ENCODE results near the gene P2RY2. TPM values are rescaled to one million over a fixed set of nuclear protein-coding genes. Genes with fewer than 3 reads are reported as not detected.

Gene P2RY2
- total RNA-seq, 4 donors from 2014 or later, result 0.17 to 0.57 TPM; not detected in 2

DNA sequence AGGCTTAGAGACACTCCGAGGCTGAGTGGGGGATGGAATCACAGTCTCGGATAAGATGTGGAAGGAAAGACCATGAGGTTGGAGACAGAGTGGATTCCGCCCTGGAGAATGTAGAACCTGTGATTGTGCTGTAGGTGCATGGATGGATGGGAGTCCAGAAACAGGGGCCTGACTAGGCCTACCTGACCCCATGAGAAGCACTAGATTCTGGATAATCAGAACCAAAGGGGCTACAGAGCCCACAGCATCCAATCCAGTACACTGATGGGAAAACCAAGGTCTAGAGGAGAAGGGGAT, 43.6 kb upstream of the P2RY2 start:
- TF ChIP-seq, protein P1, sequence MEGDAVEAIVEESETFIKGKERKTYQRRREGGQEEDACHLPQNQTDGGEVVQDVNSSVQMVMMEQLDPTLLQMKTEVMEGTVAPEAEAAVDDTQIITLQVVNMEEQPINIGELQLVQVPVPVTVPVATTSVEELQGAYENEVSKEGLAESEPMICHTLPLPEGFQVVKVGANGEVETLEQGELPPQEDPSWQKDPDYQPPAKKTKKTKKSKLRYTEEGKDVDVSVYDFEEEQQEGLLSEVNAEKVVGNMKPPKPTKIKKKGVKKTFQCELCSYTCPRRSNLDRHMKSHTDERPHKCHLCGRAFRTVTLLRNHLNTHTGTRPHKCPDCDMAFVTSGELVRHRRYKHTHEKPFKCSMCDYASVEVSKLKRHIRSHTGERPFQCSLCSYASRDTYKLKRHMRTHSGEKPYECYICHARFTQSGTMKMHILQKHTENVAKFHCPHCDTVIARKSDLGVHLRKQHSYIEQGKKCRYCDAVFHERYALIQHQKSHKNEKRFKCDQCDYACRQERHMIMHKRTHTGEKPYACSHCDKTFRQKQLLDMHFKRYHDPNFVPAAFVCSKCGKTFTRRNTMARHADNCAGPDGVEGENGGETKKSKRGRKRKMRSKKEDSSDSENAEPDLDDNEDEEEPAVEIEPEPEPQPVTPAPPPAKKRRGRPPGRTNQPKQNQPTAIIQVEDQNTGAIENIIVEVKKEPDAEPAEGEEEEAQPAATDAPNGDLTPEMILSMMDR (IDR thresholded peaks at IDR 0.05; ENCODE audit: low read depth), result no peak

DNA sequence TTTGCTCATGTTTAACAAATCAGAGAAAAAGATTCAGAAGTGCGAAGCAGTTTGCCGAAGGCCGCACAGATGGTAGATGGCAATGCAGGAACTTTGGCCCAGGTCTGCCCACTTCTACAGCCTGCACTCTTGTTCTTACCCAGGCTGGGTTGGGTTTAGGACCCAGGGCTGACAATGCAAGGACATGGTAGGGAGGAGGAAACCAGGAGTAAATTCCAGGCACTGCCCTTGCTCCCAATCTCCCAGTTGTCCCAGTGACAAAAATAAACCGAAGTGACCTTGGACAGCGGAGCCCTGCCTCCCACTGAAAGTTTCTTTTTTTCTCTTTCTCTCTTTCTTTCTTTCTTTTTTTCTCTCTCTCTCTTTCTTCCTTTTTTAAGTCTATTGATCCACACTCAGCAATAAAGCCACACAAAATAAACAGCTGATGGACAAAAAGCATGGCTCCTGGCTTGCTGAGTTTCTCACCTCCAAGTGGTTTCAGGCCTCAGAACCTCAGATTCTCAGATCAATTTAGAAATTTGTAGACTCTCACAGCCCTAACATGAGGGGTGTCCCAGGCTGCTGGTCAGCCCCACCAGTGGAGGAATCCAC, 42.4 kb upstream of the P2RY2 start:
- TF ChIP-seq, protein P1 (IDR thresholded peaks at IDR 0.05; ENCODE audit: low read depth), result no peak

DNA sequence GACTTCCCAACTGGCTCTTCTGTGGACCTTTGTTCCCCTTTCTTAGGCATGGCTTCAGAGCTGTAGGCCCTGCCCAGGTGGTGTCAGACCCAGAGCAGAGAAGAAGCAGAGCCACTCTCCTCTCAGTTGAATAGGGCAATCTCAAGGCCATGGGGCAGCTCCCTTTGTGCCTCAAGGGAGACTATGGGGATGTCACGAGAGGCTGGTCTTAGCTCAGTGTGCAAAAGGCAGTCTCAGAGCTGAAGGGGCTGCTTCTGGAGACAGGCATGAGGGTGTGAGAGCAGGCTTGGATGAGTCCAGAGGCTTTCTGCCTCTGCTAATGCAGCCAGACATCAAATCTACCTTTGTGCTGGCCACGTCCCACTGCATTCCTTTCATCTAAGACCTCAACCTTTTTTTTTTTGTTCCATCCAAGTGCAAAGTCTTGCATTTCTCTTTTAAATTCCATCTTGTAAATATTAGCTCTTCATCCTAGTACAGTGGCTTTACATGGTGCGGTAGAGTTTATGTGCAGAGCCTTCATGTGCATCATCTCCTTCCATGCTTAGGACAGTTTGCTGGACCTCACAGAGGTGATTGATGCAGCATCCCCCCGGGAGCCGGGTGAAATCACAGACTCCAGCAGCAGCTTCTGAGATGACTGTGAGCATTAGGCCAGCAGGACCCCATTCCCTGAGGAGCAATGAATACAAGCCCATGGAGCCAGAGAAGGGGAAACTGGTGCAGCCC, 41.8 kb upstream of the P2RY2 start:
- TF ChIP-seq, protein P1 (IDR thresholded peaks at IDR 0.05; ENCODE audit: low read depth), result no peak

DNA sequence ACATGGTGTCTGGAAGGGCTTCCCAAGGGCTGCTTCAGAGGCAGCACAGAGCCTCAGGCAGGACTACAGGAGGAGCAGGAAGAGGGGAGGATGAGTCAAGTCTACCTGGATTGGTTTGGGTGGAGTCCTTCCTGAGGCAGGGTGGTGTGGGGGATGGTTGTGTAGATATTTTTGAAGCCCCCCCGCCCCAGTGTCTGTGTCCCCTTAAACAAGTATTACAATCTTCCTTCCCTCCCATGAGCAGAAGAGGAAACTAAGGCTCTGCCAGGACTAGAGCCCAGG, 41.3 kb upstream of the P2RY2 start:
- TF ChIP-seq, protein P1 (IDR thresholded peaks at IDR 0.05; ENCODE audit: low read depth), result no peak

DNA sequence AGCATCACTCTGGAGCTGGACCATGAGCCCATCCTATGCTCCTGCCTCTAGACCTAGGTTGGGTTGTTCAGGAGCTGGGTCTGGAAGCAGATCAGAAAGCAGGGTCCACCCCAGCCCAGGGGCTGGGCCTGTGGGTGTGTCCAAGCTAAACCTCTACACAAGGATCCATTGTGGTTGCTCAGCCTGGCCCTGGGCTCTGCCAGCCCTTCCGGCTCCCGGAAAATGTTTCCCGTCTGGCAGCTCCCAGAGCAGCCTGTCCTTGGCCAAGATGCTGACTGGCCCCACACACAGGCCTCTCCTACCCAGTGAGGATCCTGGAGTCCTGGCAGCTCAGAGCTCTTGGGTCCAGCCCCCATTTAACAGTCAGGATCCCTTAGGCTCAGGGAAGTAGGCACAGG, 40.7 kb upstream of the P2RY2 start:
- TF ChIP-seq, protein P1 (IDR thresholded peaks at IDR 0.05; ENCODE audit: low read depth), result no peak

DNA sequence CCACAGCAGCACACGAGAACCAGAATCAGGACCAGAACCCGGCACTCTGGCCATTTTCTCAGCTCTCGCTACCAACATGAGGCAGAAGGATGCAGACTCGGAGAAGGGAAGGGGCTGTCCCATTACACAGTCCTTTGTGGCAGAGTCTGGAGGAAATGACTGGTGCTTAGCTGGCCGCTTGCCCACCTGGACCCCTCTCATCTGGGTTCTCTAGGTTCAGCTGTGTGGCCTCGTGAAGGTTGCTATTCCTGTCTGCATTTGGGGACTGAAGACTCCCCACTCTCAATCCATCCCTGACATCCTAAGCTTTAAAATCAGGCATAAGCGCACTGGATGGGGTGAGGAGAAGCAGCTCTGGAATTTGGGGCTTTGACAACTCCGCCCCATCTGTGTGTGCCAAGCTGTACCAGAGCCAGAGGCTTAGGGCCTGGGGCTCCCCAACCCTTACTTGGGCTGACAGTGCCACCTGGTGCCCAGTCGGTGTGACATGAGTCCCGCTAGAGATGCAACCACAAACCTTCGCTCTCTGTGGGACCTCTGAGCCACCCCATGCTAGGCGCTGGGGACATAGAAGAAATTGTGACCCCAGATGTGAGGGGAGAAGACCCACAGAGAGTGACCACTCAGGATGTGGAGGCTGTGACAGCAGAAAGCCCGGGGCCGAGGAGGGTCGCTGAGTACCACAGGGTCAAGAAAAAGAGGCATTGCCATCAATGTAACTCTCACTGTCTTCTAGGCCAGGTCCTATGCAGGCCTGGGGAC, 40.1 kb upstream of the P2RY2 start:
- TF ChIP-seq, protein P1 (IDR thresholded peaks at IDR 0.05; ENCODE audit: low read depth), result no peak

DNA sequence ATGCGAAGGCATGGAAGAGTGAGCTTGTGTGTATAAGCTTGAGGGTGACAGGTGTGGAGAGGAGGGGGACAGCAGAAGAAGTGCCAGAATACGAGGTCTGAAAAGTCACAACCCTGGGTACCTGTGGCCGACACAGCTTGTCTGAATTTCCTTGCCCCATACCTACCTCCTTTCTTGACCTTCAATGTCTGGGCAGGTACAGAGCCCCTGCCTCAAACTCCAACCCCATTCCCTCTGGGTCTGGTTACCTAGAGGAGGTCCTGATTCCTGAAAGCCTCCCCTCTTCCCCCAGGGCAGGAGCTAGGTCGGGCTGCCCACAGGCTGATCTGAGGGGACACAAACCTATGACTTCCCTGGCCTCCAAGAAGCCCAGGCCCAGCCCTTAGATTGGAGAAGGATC, 39.4 kb upstream of the P2RY2 start:
- TF ChIP-seq, protein P1 (IDR thresholded peaks at IDR 0.05; ENCODE audit: low read depth), result no peak
